PC-3 (cell line): ENCODE data around the gene HIPK2.

Source experiments
- EZH2 ChIP-seq: fragments of 300-600 bp; sonication (generic); IDR thresholded peaks from one replicate; pipeline ENCODE4 v1.6.1; 2017; ENCODE audit warnings: antibody characterized with exemption, mild to moderate bottlenecking, low read length; ENCODE audit not compliant: unreplicated experiment
- EZH2phosphoT487 ChIP-seq: fragments of 300-600 bp; sonication (generic); IDR thresholded peaks from 2 replicates; pipeline ENCODE4 v1.6.1; 2018; ENCODE audit warnings: mild to moderate bottlenecking, antibody characterized with exemption, low read length, borderline replicate concordance
- TF ChIP-seq, protein P1 (sequence below): fragments of 300-600 bp; sonication (generic); conservative IDR thresholded peaks from 2 replicates; pipeline ENCODE4 v1.5.1; 2017; ENCODE audit warnings: antibody characterized with exemption, low read depth, mild to moderate bottlenecking, low read length

DNA sequence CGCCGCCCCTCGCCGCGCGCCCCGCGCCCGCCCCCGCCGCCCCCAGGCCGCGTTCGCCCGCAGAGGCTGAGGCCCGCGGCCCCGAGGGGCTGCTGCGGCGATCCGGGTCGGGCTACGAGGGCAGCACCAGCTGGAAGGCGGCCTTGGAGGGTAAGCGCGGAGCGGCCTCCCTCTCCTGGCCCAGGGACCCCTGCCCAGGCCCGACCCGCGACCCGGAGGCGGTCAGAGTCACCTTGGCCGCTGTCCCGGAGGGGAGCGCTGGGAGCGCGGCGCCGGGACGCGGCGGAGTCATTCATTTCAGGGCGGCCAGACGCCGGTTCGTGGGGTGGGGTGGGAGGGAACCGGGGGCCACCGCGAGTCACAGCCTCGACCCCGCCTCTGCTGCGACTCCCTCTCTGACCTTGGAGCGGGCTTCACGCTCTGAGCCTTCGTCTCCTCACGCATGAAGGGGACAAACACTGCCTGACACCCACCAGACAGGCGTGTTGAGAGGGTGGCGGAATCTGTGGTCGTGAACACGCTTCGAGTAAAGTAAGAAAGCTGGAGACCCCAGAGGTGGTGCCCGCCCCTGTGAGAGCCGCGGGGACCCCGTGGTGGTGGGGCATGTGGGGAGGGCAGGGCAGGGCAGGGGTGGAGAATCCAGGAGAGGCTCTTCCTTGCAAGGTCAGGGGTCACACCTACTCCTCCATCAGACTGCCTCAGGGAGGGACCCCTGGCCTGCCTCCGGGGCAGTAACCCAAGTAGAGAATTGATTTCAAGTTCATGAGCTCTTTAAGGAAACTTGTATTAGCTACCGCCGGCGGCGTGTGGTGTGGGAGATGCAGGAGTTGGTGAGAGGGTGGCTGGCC, 253.6 kb downstream of the HIPK2 start:
- TF ChIP-seq, protein P1, sequence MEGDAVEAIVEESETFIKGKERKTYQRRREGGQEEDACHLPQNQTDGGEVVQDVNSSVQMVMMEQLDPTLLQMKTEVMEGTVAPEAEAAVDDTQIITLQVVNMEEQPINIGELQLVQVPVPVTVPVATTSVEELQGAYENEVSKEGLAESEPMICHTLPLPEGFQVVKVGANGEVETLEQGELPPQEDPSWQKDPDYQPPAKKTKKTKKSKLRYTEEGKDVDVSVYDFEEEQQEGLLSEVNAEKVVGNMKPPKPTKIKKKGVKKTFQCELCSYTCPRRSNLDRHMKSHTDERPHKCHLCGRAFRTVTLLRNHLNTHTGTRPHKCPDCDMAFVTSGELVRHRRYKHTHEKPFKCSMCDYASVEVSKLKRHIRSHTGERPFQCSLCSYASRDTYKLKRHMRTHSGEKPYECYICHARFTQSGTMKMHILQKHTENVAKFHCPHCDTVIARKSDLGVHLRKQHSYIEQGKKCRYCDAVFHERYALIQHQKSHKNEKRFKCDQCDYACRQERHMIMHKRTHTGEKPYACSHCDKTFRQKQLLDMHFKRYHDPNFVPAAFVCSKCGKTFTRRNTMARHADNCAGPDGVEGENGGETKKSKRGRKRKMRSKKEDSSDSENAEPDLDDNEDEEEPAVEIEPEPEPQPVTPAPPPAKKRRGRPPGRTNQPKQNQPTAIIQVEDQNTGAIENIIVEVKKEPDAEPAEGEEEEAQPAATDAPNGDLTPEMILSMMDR = no peak
- TF ChIP-seq EZH2phosphoT487 (no peak), EZH2 (no peak)
